H1 (cell line): ENCODE measurements around the gene ADCY5.

Experiments used
- CBX8 ChIP-seq: fragments of 300-800, 300-1000 bp; sonication (generic); IDR thresholded peaks from 2 replicates; pipeline ENCODE4 v1.7.1; 2016; ENCODE audit warnings: low read depth, low read length, borderline replicate concordance
- CEBPB ChIP-seq: IDR thresholded peaks from 2 replicates; pipeline ENCODE4 v1.6.1; 2012; ENCODE audit warnings: low read depth, low read length
- CHD7 ChIP-seq: fragments of 300-600 bp; sonication (generic); IDR thresholded peaks from 2 replicates; pipeline ENCODE4 v1.7.1; 2012; ENCODE audit warnings: low read length, moderate library complexity, mild to moderate bottlenecking, inconsistent platforms; ENCODE audit not compliant: insufficient replicate concordance
- CREB1 ChIP-seq: IDR thresholded peaks from 2 replicates; pipeline ENCODE4 v1.6.1; 2012; ENCODE audit warnings: inconsistent platforms
- CTCF ChIP-seq, 3 experiments: IDR thresholded peaks; 1 replicate in 2 of 3; 2 replicates in 1 of 3; pipeline versions ENCODE4 v1.5.1 to v1.6.1; 2011; ENCODE audit warnings: low read length in 3 of 3, mild to moderate bottlenecking in 3 of 3, inconsistent platforms in 2 of 3, low read depth in 1 of 3, moderate library complexity in 1 of 3; ENCODE audit not compliant: insufficient read depth in 1 of 3; ENCODE audit errors: control extremely low read depth in 1 of 3
- HDAC2 ChIP-seq, 2 experiments: fragments of 300-600 bp in 1 of 2; sonication (generic) in 1 of 2; IDR thresholded peaks; 2 replicates each; pipeline ENCODE4 v1.6.1; 2011 to 2012; ENCODE audit warnings: low read depth in 2 of 2, low read length in 2 of 2, mild to moderate bottlenecking in 2 of 2, moderate library complexity in 2 of 2, borderline replicate concordance in 1 of 2, inconsistent platforms in 1 of 2
- YY1 ChIP-seq: IDR thresholded peaks from 2 replicates; pipeline ENCODE4 v1.6.1; 2011; ENCODE audit warnings: low read depth, mild to moderate bottlenecking, low read length
- TF ChIP-seq, protein P1 (sequence below): IDR thresholded peaks from 2 replicates; pipeline ENCODE4 v1.6.1; 2012; ENCODE audit warnings: inconsistent platforms

DNA sequence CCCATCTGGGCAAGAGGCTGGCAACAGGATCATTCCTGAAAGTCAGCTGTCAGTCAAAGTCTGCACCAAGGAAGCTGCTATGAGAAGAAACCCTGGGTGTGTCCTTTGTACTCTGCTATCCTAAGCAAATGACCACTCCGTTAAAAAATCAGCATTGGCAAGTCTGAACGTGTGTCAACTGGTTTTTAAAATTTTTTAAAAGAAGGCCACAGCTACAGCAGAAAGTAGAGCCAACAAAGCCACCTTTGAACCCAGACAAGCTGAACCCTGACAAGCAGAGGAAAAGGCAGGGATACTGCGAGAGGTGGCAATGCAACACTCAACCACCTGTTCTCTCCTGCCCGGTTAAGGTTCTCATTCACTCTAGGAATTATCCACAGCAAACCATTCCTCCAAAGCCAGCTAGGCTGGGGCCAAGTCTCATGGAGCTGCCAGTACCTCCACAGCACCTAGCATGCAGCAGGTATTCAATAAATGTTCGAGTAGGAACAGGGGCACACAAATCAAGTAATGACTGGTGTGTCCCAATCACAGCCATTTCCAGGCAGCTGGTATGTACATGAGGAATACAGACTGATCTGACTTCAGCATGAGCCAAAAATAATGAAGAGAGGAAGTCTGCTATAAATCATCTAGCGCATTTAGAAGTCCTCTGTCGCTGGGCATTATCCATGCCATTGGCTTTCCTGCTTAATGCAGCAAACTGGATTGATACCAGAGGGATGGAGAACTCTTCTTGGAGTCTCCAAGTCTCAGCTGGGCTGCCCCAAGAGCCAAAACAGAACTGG is 76.0 kb downstream of the ADCY5 start:
- TF ChIP-seq CTCF (IDR thresholded peaks at IDR 0.05; ENCODE audit: control extremely low read depth in 1 of 3, insufficient read depth in 1 of 3, low read depth in 1 of 3, low read length in 3 of 3) (no peak), YY1 (no peak), HDAC2 (IDR thresholded peaks at IDR 0.05; ENCODE audit: borderline replicate concordance in 1 of 2, low read depth in 2 of 2, low read length in 2 of 2) (no peak), CBX8 (no peak), CEBPB (no peak), CHD7 (no peak), CREB1 (no peak)
- TF ChIP-seq, protein P1, sequence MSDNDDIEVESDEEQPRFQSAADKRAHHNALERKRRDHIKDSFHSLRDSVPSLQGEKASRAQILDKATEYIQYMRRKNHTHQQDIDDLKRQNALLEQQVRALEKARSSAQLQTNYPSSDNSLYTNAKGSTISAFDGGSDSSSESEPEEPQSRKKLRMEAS = no peak
